ENCODE results near the gene HPGDS. TPM values are rescaled to one million over a fixed set of nuclear protein-coding genes. Genes with fewer than 3 reads are reported as not detected.
"Not testable (repeated sequence)": the region's sequence is repeated elsewhere in the genome, so short reads cannot be mapped to it uniquely, and the experiment has no call there.

HPGDS gene
- not detected in 2 replicates for total RNA-seq (2014; rRNA removed; shearing (Covaris generic))

- no peak for DNase-seq (ENCODE audit: low read depth)
These were observed at the start of gene HPGDS for GRCh38 chr4:94342694-94343093. HPGDS (minus strand) TSS chr4:94342836; CDS start chr4:94334629, 8,207 bp downstream.

GRCh38 chr4:94390804-94391410 is 48.3 kb upstream of the HPGDS start:
- DNase-seq (ENCODE audit: low read depth), result no peak

- DNase-seq (ENCODE audit: low read depth), result no peak
These were observed 47.1 kb upstream of the HPGDS start for GRCh38 chr4:94389595-94390267.

GRCh38 chr4:94387965-94388364 is 45.3 kb upstream of the HPGDS start:
- not testable (repeated sequence) for DNase-seq (ENCODE audit: low read depth)

- not testable (repeated sequence) for DNase-seq (ENCODE audit: low read depth)
These were observed 42.8 kb upstream of the HPGDS start for GRCh38 chr4:94385452-94385851.

- DNase-seq (ENCODE audit: low read depth), result not testable (repeated sequence)
These were observed 40.3 kb upstream of the HPGDS start for GRCh38 chr4:94382891-94383290.

- no peak for DNase-seq (ENCODE audit: low read depth)
These were observed 35.4 kb upstream of the HPGDS start for GRCh38 chr4:94378047-94378446.

GRCh38 chr4:94377294-94377693 is 34.7 kb upstream of the HPGDS start:
- no peak for DNase-seq (ENCODE audit: low read depth)

GRCh38 chr4:94375364-94375763 is 32.7 kb upstream of the HPGDS start:
- no peak for DNase-seq (ENCODE audit: low read depth)

- DNase-seq (ENCODE audit: low read depth), result no peak
These were observed 31.1 kb upstream of the HPGDS start for GRCh38 chr4:94373752-94374151.

GRCh38 chr4:94372991-94373390 is 30.4 kb upstream of the HPGDS start:
- no peak for DNase-seq (ENCODE audit: low read depth)

GRCh38 chr4:94372228-94372978 is 29.8 kb upstream of the HPGDS start:
- no peak for DNase-seq (ENCODE audit: low read depth)

GRCh38 chr4:94371290-94371689 is 28.7 kb upstream of the HPGDS start:
- DNase-seq (ENCODE audit: low read depth), result no peak

- no peak for DNase-seq (ENCODE audit: low read depth)
These were observed 28.1 kb upstream of the HPGDS start for GRCh38 chr4:94370533-94371254.

GRCh38 chr4:94369046-94369445 is 26.4 kb upstream of the HPGDS start:
- DNase-seq (ENCODE audit: low read depth), result no peak

- DNase-seq (ENCODE audit: low read depth), result no peak
These were observed 25.8 kb upstream of the HPGDS start for GRCh38 chr4:94368459-94368858.

GRCh38 chr4:94365304-94365703 is 22.7 kb upstream of the HPGDS start:
- DNase-seq (ENCODE audit: low read depth), result no peak

GRCh38 chr4:94364527-94364926 is 21.9 kb upstream of the HPGDS start:
- no peak for DNase-seq (ENCODE audit: low read depth)

GRCh38 chr4:94363136-94363655 is 20.6 kb upstream of the HPGDS start:
- peak; percentile 2 for DNase-seq (ENCODE audit: low read depth)

GRCh38 chr4:94359838-94360237 is 17.2 kb upstream of the HPGDS start:
- DNase-seq (ENCODE audit: low read depth), result no peak

GRCh38 chr4:94359221-94359620 is 16.6 kb upstream of the HPGDS start:
- DNase-seq (ENCODE audit: low read depth), result no peak

GRCh38 chr4:94358101-94358500 is 15.5 kb upstream of the HPGDS start:
- DNase-seq (ENCODE audit: low read depth), result no peak
